Lower leg skin (tissue), 4 donors: ENCODE measurements around the gene SCT. TPM values are rescaled to one million over a fixed set of nuclear protein-coding genes. Genes with fewer than 3 reads are reported as not detected.

Experiments
- DNase-seq, 2 donors: peaks; one replicate each; pipeline ENCODE4 v3.0.0-alpha.2; 2019; ENCODE audit warnings: low spot score in 2 of 2
- H3K4me3 ChIP-seq: fragments of 200-600 bp; sonication (generic); 2 replicates; pipeline ENCODE4 v1.5.1; 2017; ENCODE audit warnings: mild to moderate bottlenecking, low read depth; ENCODE audit not compliant: poor library complexity, severe bottlenecking
- POLR2A ChIP-seq, 2 donors: fragments of 450-650 bp; IDR thresholded peaks; one replicate each; pipeline ENCODE4 v1.6.1; 2016 to 2017; ENCODE audit warnings: antibody characterized with exemption in 2 of 2, mild to moderate bottlenecking in 1 of 2, moderate library complexity in 1 of 2
- WGBS, 2 donors: methylation state at CpG; one replicate each; pipeline ENCODE4 v1.1.5; 2018; 5-methylcytosine and 5-hydroxymethylcytosine counted together
- intact Hi-C: fragments of 100-400 bp; cut with DNase I; formaldehyde crosslinking; loops from one replicate; pipeline ENCODE4 v1.15.0; 2023; ENCODE audit warnings: low total_unique reads
- total RNA-seq, 4 donors: library from RNA; depleted of rRNA; stranded (reverse); fragments of >200 nt; gene quantifications; one replicate each; pipeline ENCODE4 v1.1.0, GENCODE V29; 2016
- TF ChIP-seq, protein P1 (sequence below), 3 donors: fragments of 450-650 bp; IDR thresholded peaks; one replicate each; pipeline ENCODE4 v1.5.1; 2016; ENCODE audit warnings: antibody characterized with exemption in 3 of 3, mild to moderate bottlenecking in 3 of 3, moderate library complexity in 2 of 3

The SCT gene
- total RNA-seq, 4 donors from 2014 or later: not detected

DNA sequence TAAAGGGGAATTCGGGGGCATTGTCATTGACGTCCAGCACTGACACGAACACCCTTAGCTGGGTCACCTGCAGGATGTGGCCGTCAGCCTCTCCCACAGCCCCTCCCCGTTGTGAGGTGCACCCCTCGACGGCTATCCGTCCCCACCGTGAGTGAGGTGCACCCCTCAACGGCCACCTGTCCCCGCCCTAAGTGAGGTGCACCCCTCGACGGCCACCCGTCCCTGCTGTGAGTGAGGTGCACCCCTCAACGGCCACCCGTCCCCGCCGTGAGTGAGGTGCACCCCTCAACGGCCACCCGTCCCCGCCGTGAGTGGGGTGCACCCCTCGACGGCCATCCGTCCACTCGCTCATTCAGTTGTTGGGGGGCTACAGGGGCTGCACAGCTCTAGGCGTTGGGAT, 5.1 kb downstream of the SCT start:
- intact Hi-C loops: no loop called here
- H3K4me3 ChIP-seq: no peak overlapping the region
- WGBS, 2 donors: 86 to 89% methylated on average over 27 of the region's 27 CpGs
- DNase-seq: no peak
- TF ChIP-seq POLR2A (IDR thresholded peaks at IDR 0.05): no peak
- TF ChIP-seq, protein P1, sequence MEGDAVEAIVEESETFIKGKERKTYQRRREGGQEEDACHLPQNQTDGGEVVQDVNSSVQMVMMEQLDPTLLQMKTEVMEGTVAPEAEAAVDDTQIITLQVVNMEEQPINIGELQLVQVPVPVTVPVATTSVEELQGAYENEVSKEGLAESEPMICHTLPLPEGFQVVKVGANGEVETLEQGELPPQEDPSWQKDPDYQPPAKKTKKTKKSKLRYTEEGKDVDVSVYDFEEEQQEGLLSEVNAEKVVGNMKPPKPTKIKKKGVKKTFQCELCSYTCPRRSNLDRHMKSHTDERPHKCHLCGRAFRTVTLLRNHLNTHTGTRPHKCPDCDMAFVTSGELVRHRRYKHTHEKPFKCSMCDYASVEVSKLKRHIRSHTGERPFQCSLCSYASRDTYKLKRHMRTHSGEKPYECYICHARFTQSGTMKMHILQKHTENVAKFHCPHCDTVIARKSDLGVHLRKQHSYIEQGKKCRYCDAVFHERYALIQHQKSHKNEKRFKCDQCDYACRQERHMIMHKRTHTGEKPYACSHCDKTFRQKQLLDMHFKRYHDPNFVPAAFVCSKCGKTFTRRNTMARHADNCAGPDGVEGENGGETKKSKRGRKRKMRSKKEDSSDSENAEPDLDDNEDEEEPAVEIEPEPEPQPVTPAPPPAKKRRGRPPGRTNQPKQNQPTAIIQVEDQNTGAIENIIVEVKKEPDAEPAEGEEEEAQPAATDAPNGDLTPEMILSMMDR (IDR thresholded peaks at IDR 0.05): no peak

DNA sequence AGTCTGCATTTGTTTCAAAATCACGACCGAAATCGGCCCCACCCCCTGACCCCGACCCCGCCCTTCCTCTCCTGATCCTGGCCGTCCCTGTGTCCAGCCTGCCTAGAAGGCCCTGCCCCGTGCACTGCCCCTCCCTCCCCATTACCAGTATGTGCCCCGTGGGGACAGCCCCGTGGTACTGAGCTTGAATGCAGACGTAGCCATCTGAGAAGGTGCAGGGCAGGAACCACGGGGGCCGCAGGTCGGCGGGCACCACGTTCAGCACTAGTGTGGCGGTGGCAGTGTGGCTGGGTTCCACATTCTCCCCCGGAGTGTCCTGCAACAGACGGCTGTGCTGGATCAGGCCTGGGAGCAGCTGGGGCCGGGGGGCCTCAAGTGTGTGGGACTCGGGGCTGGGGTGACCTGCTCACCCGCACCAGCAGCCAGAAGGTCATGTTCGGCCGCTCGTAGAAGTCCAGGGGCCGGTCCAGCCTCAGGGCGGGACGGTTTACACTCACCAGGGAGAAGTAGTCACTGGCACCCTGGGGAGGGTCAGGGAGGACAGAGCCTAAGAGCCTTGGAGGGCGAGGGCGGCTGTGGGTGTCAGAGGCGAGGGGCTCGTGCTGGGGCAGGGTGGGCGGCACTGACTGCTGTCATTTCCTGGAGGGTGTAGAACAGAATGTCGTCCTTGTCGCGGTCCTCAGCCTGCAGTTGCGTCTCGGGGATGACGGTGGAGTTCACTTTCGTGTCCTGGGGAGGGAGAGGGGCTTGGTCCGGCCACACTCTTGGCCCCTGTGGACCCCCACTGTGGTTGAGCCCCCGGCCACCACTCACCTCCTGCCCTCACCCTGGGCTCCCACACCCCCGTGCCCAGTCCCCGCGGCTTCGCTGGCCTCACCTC, 5.8 kb downstream of the SCT start:
- WGBS, 2 donors: 72% methylated on average over 42 to 45 of the region's 45 CpGs
- H3K4me3 ChIP-seq: no peak overlapping the region
- TF ChIP-seq POLR2A (IDR thresholded peaks at IDR 0.05): no peak
- TF ChIP-seq, protein P1 (IDR thresholded peaks at IDR 0.05): no peak
- DNase-seq: no peak
- intact Hi-C loops: no loop called here

DNA sequence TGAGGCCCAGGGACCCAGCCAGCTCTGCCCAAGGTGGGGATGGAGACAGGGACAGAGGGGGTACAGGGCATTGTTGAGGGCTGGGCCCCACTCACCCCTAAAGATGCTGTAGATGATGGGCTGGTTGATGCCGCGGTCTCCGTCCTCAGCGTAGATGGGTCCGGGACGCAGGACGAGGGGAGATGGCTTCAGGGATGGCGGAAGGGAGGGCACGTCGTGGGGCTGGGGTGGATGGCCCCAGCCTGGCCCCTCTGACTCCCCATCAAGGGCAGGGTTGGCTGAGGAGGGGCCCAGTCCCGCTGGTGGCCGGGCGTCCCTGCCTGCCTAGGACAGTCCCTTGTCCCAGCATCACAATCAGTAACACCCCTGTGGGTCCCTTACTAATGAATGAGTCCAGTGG, 6.8 kb downstream of the SCT start:
- H3K4me3 ChIP-seq: no peak overlapping the region
- no peak for TF ChIP-seq POLR2A (IDR thresholded peaks at IDR 0.05)
- TF ChIP-seq, protein P1 (IDR thresholded peaks at IDR 0.05): no peak
- 94 to 97% methylated on average over 13 of the region's 13 CpGs for WGBS, 2 donors
- intact Hi-C loops: no loop called here
- no peak for DNase-seq

DNA sequence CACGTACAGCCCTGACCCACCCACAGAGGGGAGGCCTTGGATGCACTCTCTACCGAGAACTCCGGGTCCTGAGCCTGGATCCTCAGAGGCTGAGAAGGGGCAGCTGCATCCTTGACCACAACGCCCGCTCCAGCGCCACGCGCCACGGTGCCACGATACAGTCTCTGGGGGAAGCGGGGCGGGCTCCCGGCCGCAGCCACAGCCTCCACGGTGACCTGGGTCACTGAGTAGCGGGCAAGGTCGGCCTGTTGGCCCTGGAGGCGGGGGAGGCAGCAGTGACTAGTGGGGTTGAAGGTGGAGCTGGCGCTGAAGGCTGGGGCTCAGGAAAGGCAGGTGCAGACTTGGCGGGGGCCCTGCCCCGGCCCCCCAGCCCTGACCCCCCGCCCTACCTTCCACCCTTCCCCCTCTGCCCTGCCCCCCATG, 7.3 kb downstream of the SCT start:
- 94% methylated on average over 18 to 22 of the region's 22 CpGs for WGBS, 2 donors
- DNase-seq: no peak
- intact Hi-C loops: no loop called here
- H3K4me3 ChIP-seq: no peak overlapping the region
- TF ChIP-seq POLR2A (IDR thresholded peaks at IDR 0.05): no peak
- TF ChIP-seq, protein P1 (IDR thresholded peaks at IDR 0.05): no peak

DNA sequence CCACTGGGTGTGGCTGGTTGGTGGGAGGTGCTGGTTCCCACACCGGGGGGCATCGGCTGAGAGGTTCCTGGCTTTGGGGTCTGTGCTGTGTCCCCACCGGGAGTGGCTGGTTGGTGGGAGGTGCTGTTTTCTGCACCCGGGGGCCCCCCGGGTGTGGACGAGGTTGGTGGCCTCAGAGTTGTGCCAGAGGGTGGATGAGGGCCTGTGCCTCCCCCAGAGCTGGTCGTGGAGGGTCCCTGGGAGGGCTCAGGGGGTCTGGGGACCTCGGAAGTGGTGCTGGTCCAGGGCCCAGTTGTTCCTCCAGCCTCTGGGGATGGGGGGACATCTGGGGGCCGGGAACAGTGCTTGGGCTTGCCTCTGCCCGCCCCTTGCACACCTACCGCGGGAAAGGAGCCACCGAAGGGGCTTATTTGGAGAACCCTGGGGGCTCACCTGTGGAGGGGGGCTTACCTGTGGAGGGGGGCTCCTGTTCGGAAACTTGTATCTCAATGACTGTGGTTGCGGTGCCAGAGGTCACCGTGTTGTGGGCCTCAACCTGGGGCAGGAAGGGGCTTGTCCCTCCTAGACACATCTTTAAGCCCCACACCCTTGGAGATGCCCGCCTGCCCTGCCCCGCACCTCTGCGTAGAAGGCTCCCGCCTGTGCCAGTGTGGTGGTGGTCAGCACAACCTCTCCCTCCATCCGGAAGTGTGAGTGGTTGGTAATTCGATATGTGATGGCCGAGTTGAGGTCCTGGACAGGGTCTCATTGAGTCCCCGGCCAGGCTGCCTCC, 7.9 kb downstream of the SCT start:
- 90 to 94% methylated on average over 10 to 24 of the region's 24 CpGs for WGBS, 2 donors
- DNase-seq: no peak
- intact Hi-C loops: no loop called here

More for the DNA sequence above, 7.9 kb downstream of the SCT start:
- TF ChIP-seq, protein P1 (IDR thresholded peaks at IDR 0.05): no peak
- no peak for TF ChIP-seq POLR2A (IDR thresholded peaks at IDR 0.05)
- no peak overlapping the region for H3K4me3 ChIP-seq
